Measurements from ENCODE around the gene STK36.

DNA sequence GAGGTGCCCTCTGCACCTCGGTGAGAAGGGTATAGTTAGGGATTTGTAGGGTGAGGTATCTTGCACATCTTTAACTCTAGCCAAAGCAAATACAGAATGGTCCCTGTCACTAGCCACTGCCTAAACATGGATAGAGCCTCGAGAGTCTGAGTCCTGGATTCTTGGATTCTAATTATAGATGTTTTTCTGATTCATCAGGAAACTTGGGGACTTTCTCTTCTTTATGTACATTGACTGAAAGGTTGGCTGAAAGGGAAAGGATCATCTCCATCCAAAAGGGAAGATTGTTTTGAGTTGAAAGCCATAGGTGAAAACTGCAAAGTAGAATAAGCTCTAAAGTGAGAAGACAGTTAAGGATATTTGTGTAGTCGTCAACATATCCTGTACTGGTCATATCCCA is 8.2 kb downstream of the STK36 start:
- TF ChIP-seq POLR2AphosphoS5 (IDR thresholded peaks at IDR 0.05; ENCODE audit: insufficient read depth, low read depth, low read length): no peak
- TF ChIP-seq, protein P1, sequence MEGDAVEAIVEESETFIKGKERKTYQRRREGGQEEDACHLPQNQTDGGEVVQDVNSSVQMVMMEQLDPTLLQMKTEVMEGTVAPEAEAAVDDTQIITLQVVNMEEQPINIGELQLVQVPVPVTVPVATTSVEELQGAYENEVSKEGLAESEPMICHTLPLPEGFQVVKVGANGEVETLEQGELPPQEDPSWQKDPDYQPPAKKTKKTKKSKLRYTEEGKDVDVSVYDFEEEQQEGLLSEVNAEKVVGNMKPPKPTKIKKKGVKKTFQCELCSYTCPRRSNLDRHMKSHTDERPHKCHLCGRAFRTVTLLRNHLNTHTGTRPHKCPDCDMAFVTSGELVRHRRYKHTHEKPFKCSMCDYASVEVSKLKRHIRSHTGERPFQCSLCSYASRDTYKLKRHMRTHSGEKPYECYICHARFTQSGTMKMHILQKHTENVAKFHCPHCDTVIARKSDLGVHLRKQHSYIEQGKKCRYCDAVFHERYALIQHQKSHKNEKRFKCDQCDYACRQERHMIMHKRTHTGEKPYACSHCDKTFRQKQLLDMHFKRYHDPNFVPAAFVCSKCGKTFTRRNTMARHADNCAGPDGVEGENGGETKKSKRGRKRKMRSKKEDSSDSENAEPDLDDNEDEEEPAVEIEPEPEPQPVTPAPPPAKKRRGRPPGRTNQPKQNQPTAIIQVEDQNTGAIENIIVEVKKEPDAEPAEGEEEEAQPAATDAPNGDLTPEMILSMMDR (IDR thresholded peaks at IDR 0.05; ENCODE audit: extremely low read depth in 1 of 2, insufficient read depth in 1 of 2, low read depth in 1 of 2, low read length in 2 of 2): no peak
